Measurements from ENCODE around the gene UBE2I. TPM values are rescaled to one million over a fixed set of nuclear protein-coding genes. Genes with fewer than 3 reads are reported as not detected.

The UBE2I gene
- total RNA-seq, 1 experiment from 2014 or later: 271 TPM

- POLR2A ChIA-PET (ENCODE audit: unreplicated experiment): no interaction called here
These were observed 36.4 kb downstream of the UBE2I start for GRCh38 chr16:1345651-1346421.

GRCh38 chr16:1346422-1347285 lies 37.2 kb downstream of the UBE2I start:
- Histone ChIP-seq H3K4me1 (replicated peaks; ENCODE audit: insufficient read depth) (0 out of 2 replicates have a peak, but pooled peaks cover 13% of the 10 kb centered on the region), H3K27me3 (ENCODE audit: insufficient read depth, low read depth) (no peaks in the 10 kb centered on the region), H3K9me2 (ENCODE audit: insufficient read depth) (no peaks in the 10 kb centered on the region), H3K27ac (no peak overlapping the region), H3F3A (ENCODE audit: insufficient read depth, low read depth) (0 out of 2 replicates have a peak, but pooled peaks cover 4% of the 10 kb centered on the region), H3K4me3 (no peak overlapping the region), H3K4me2 (no peak overlapping the region), H3K36me3 (ENCODE audit: low read depth) (no peaks in the 10 kb centered on the region), H2AFZ (no peak overlapping the region), H3K79me2 (ENCODE audit: low read depth) (peaks cover 15% of the 10 kb centered on the region), H4K20me1 (ENCODE audit: insufficient read depth) (no peaks in the 10 kb centered on the region), H3K9me3 (ENCODE audit: insufficient read depth, low read depth) (no peaks in the 10 kb centered on the region)
- ChIA-PET CTCF (interaction anchor here (0.6 kb wide), 1 partner anchor 640 kb away, joined by 4 read pairs; no protein-coding TSS in a partner anchor), POLR2A (ENCODE audit: unreplicated experiment) (interaction anchor here (0.6 to 0.7 kb wide), 2 partner anchors 9 to 14 kb away, joined by 4 to 5 read pairs; no protein-coding TSS in a partner anchor)
- BruUV-seq (replicated peaks): no TSS peak
- no peak for DNase-seq
- no peak for TF ChIP-seq CTCF (conservative IDR thresholded peaks at IDR 0.05)
- TF ChIP-seq EZH2 (IDR thresholded peaks at IDR 0.05; ENCODE audit: low read depth): no peak
- intact Hi-C loops (cut with micrococcal nuclease; ENCODE audit: unreplicated experiment): no loop called here

More at GRCh38 chr16:1345651-1346421, 36.4 kb downstream of the UBE2I start:
- Histone ChIP-seq H3K4me2 (no peak overlapping the region), H3K36me3 (ENCODE audit: low read depth) (no peaks in the 10 kb centered on the region), H3K9me2 (ENCODE audit: insufficient read depth) (no peaks in the 10 kb centered on the region), H3K79me2 (ENCODE audit: low read depth) (peaks cover 8% of the 10 kb centered on the region), H3K27me3 (ENCODE audit: insufficient read depth, low read depth) (no peaks in the 10 kb centered on the region), H3K4me3 (no peak overlapping the region), H3F3A (ENCODE audit: insufficient read depth, low read depth) (0 out of 2 replicates have a peak, but pooled peaks cover 4% of the 10 kb centered on the region), H3K9me3 (ENCODE audit: insufficient read depth, low read depth) (no peaks in the 10 kb centered on the region), H3K27ac (no peak overlapping the region), H3K4me1 (replicated peaks; ENCODE audit: insufficient read depth) (0 out of 2 replicates have a peak, but pooled peaks cover 12% of the 10 kb centered on the region), H4K20me1 (ENCODE audit: insufficient read depth) (no peaks in the 10 kb centered on the region), H2AFZ (no peak overlapping the region)
- no peak for TF ChIP-seq CTCF (conservative IDR thresholded peaks at IDR 0.05)
- no TSS peak for BruUV-seq (replicated peaks)
- CTCF ChIA-PET: no interaction called here
- intact Hi-C loops (cut with micrococcal nuclease; ENCODE audit: unreplicated experiment): no loop called here
- no peak for DNase-seq

GRCh38 chr16:1347286-1347855 lies 37.9 kb downstream of the UBE2I start:
- POLR2A ChIA-PET (ENCODE audit: unreplicated experiment): interaction anchor here (0.7 kb wide), 1 partner anchor 9 kb away, joined by 4 read pairs; no protein-coding TSS in a partner anchor
- TF ChIP-seq CTCF (conservative IDR thresholded peaks at IDR 0.05): no peak
- intact Hi-C loops (cut with micrococcal nuclease; ENCODE audit: unreplicated experiment): no loop called here
- Histone ChIP-seq H3K4me1 (replicated peaks; ENCODE audit: insufficient read depth) (0 out of 2 replicates have a peak, but pooled peaks cover 12% of the 10 kb centered on the region), H3K4me3 (no peak overlapping the region), H3K9me3 (ENCODE audit: insufficient read depth, low read depth) (no peaks in the 10 kb centered on the region), H3K79me2 (ENCODE audit: low read depth) (peaks cover 19% of the 10 kb centered on the region), H3K27ac (no peak overlapping the region), H3K27me3 (ENCODE audit: insufficient read depth, low read depth) (no peaks in the 10 kb centered on the region), H3K9me2 (ENCODE audit: insufficient read depth) (no peaks in the 10 kb centered on the region), H4K20me1 (ENCODE audit: insufficient read depth) (no peaks in the 10 kb centered on the region), H3K4me2 (no peak overlapping the region), H3F3A (ENCODE audit: insufficient read depth, low read depth) (0 out of 2 replicates have a peak, but pooled peaks cover 4% of the 10 kb centered on the region), H3K36me3 (ENCODE audit: low read depth) (no peaks in the 10 kb centered on the region), H2AFZ (no peak overlapping the region)
- DNase-seq: no peak
- no TSS peak for BruUV-seq (replicated peaks)
- CTCF ChIA-PET: interaction anchor here (0.6 kb wide), 1 partner anchor 641 kb away, joined by 4 read pairs; no protein-coding TSS in a partner anchor
